Neural cell (in vitro differentiated cells): ENCODE data around the gene UBE4B. TPM values are rescaled to one million over a fixed set of nuclear protein-coding genes. Genes with fewer than 3 reads are reported as not detected.

Experiments
- H2AFZ ChIP-seq: fragments of 200-600, 300-800 bp; sonication (generic), shearing (Covaris generic); 2 replicates; pipeline ENCODE4 v1.6.0; 2014; ENCODE audit warnings: low read depth, mild to moderate bottlenecking, antibody characterized with exemption, low read length, moderate library complexity
- H3F3A ChIP-seq: fragments of 200-600 bp; shearing (Covaris generic); 2 replicates; pipeline ENCODE4 v1.6.1; 2016; ENCODE audit warnings: mild to moderate bottlenecking, moderate library complexity, mixed read lengths, antibody characterized with exemption, low read length; ENCODE audit not compliant: insufficient read depth, poor library complexity, severe bottlenecking
- H3K27ac ChIP-seq: fragments of 200-600, 300-800 bp; sonication (generic), shearing (Covaris generic); 2 replicates; pipeline ENCODE4 v1.5.1; 2014; ENCODE audit warnings: mild to moderate bottlenecking, low read length, moderate library complexity
- H3K27me3 ChIP-seq: fragments of 300-800, 200-600 bp; sonication (generic), shearing (Covaris generic); 2 replicates; pipeline ENCODE4 v1.6.0; 2014; ENCODE audit warnings: mild to moderate bottlenecking, low read depth, low read length, moderate library complexity; ENCODE audit not compliant: insufficient read depth
- H3K36me3 ChIP-seq: fragments of 300-800, 200-600 bp; sonication (generic), shearing (Covaris generic); 2 replicates; pipeline ENCODE4 v1.5.1; 2014; ENCODE audit warnings: mild to moderate bottlenecking, antibody characterized with exemption, low read length, moderate library complexity; ENCODE audit not compliant: insufficient read depth
- H3K4me2 ChIP-seq: fragments of 300-800, 200-600 bp; sonication (generic), shearing (Covaris generic); 2 replicates; pipeline ENCODE4 v1.6.0; 2014; ENCODE audit warnings: mild to moderate bottlenecking, low read length
- H3K4me3 ChIP-seq: fragments of 300-800, 200-600 bp; sonication (generic), shearing (Covaris generic); 2 replicates; pipeline ENCODE4 v1.5.1; 2014; ENCODE audit warnings: mild to moderate bottlenecking, low read length, moderate library complexity
- H3K79me2 ChIP-seq: fragments of 200-600 bp; shearing (Covaris generic); replicated peaks from 2 replicates; pipeline ENCODE4 v1.6.0; 2014; ENCODE audit warnings: mild to moderate bottlenecking, low read length, moderate library complexity; ENCODE audit not compliant: insufficient read depth
- H3K9ac ChIP-seq: fragments of 300-800, 200-600 bp; sonication (generic), shearing (Covaris generic); 2 replicates; pipeline ENCODE4 v1.6.1; 2016; ENCODE audit warnings: mild to moderate bottlenecking, low read length, mixed read lengths
- H3K9me2 ChIP-seq: fragments of 200-600 bp; shearing (Covaris generic); 2 replicates; pipeline ENCODE4 v1.6.1; 2016; ENCODE audit warnings: mild to moderate bottlenecking, low read length, mixed read lengths; ENCODE audit not compliant: insufficient read depth
- H3K9me3 ChIP-seq: fragments of 200-600, 300-800 bp; sonication (generic), shearing (Covaris generic); 2 replicates; pipeline ENCODE4 v1.6.1; 2016; ENCODE audit warnings: mild to moderate bottlenecking, mixed run types, low read length, moderate library complexity, mixed read lengths
- H4K20me1 ChIP-seq: fragments of 200-600 bp; shearing (Covaris generic); 2 replicates; pipeline ENCODE4 v1.6.1; 2016; ENCODE audit warnings: mild to moderate bottlenecking, mixed run types; ENCODE audit not compliant: insufficient read depth
- EP300 ChIP-seq: fragments of 450-650 bp; conservative IDR thresholded peaks from 2 replicates; pipeline ENCODE4 v1.6.1; 2014; ENCODE audit warnings: antibody characterized with exemption, mild to moderate bottlenecking, moderate library complexity; ENCODE audit not compliant: poor library complexity, severe bottlenecking
- EZH2 ChIP-seq: fragments of 200-600, 300-800 bp; shearing (Covaris generic), sonication (generic); IDR thresholded peaks from 2 replicates; pipeline ENCODE4 v1.6.1; 2014; ENCODE audit warnings: antibody characterized with exemption, low read length, borderline replicate concordance, mild to moderate bottlenecking; ENCODE audit not compliant: insufficient read depth, poor library complexity, severe bottlenecking
- MXI1 ChIP-seq: fragments of 450-650 bp; conservative IDR thresholded peaks from 2 replicates; pipeline ENCODE4 v1.6.1; 2014; ENCODE audit warnings: antibody characterized with exemption, mild to moderate bottlenecking; ENCODE audit not compliant: poor library complexity, severe bottlenecking
- POLR2AphosphoS5 ChIP-seq: IDR thresholded peaks from 2 replicates; pipeline ENCODE4 v1.6.1; 2012
- RAD21 ChIP-seq: fragments of 450-650 bp; conservative IDR thresholded peaks from 2 replicates; pipeline ENCODE4 v1.6.1; 2014; ENCODE audit warnings: antibody characterized with exemption, mild to moderate bottlenecking, moderate library complexity
- REST ChIP-seq: IDR thresholded peaks from 2 replicates; pipeline ENCODE4 v1.6.1; 2012; ENCODE audit warnings: borderline replicate concordance
- SMC3 ChIP-seq: fragments of 450-650 bp; conservative IDR thresholded peaks from 2 replicates; pipeline ENCODE4 v1.6.1; 2014; ENCODE audit warnings: antibody characterized with exemption, mild to moderate bottlenecking, moderate library complexity; ENCODE audit not compliant: poor library complexity
- TAF1 ChIP-seq: IDR thresholded peaks from 2 replicates; pipeline ENCODE4 v1.6.1; 2012; ENCODE audit warnings: low read depth
- polyA plus RNA-seq: library from polyadenylated mRNA; depleted of rRNA; stranded (reverse); fragments of >200 nt; gene quantifications from 2 replicates; pipeline ENCODE4 v1.2.3, GENCODE V29; 2014
- TF ChIP-seq, protein P1 (sequence below): fragments of 450-650 bp; IDR thresholded peaks from 2 replicates; pipeline ENCODE4 v1.5.1; 2014; ENCODE audit warnings: antibody characterized with exemption, mild to moderate bottlenecking, moderate library complexity; ENCODE audit not compliant: poor library complexity, severe bottlenecking

The UBE4B gene
- polyA plus RNA-seq, 1 donor from 2014 or later: 28.9 TPM

GRCh38 chr1:10048601-10049000 lies 15.8 kb downstream of the UBE4B start:
- Histone ChIP-seq H3K4me2 (no peak overlapping the region), H3K27me3 (no peaks in the 10 kb centered on the region), H3K27ac (no peak overlapping the region), H4K20me1 (no peaks in the 10 kb centered on the region), H3F3A (no peaks in the 10 kb centered on the region), H3K4me3 (no peak overlapping the region), H3K9ac (no peak overlapping the region), H3K79me2 (peaks cover 62% of the 10 kb centered on the region), H3K36me3 (no peaks in the 10 kb centered on the region), H2AFZ (no peak overlapping the region), H3K9me2 (no peaks in the 10 kb centered on the region), H3K9me3 (no peaks in the 10 kb centered on the region)
- TF ChIP-seq TAF1 (no peak), RAD21 (no peak), MXI1 (no peak), POLR2AphosphoS5 (no peak), EP300 (no peak), REST (no peak), EZH2 (no peak), SMC3 (no peak)
- TF ChIP-seq, protein P1, sequence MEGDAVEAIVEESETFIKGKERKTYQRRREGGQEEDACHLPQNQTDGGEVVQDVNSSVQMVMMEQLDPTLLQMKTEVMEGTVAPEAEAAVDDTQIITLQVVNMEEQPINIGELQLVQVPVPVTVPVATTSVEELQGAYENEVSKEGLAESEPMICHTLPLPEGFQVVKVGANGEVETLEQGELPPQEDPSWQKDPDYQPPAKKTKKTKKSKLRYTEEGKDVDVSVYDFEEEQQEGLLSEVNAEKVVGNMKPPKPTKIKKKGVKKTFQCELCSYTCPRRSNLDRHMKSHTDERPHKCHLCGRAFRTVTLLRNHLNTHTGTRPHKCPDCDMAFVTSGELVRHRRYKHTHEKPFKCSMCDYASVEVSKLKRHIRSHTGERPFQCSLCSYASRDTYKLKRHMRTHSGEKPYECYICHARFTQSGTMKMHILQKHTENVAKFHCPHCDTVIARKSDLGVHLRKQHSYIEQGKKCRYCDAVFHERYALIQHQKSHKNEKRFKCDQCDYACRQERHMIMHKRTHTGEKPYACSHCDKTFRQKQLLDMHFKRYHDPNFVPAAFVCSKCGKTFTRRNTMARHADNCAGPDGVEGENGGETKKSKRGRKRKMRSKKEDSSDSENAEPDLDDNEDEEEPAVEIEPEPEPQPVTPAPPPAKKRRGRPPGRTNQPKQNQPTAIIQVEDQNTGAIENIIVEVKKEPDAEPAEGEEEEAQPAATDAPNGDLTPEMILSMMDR: no peak

- Histone ChIP-seq H3K9ac (no peak overlapping the region), H3K4me2 (no peak overlapping the region), H3F3A (no peaks in the 10 kb centered on the region), H3K27ac (no peak overlapping the region), H4K20me1 (no peaks in the 10 kb centered on the region), H3K36me3 (no peaks in the 10 kb centered on the region), H3K27me3 (no peaks in the 10 kb centered on the region), H3K9me2 (no peaks in the 10 kb centered on the region), H3K79me2 (peaks cover 46% of the 10 kb centered on the region), H2AFZ (no peak overlapping the region), H3K4me3 (no peak overlapping the region), H3K9me3 (no peaks in the 10 kb centered on the region)
- TF ChIP-seq MXI1 (no peak), TAF1 (no peak), SMC3 (no peak), POLR2AphosphoS5 (no peak), EP300 (no peak), REST (no peak), EZH2 (no peak), RAD21 (no peak)
- TF ChIP-seq, protein P1: no peak
These were observed 17.9 kb downstream of the UBE4B start for GRCh38 chr1:10050611-10051010.
